Activated CD8-positive, alpha-beta T cell treated with anti-CD3 and anti-CD28 coated beads, Interleukin-2, amount 10 ng/mL, durations not matched to agents 7 days and 5 days (primary cell): ENCODE measurements around the gene SLC9A3. TPM values are rescaled to one million over a fixed set of nuclear protein-coding genes. Genes with fewer than 3 reads are reported as not detected.

Experiments
- ATAC-seq: fragments of 150-1000 bp; cut with Tn5 transposase; one replicate; pipeline ENCODE4 v1.10.0; 2021; ENCODE audit warnings: moderate library complexity
- CTCF ChIA-PET: fragments of 350-600 bp; sonication (Branson Sonifier 250); formaldehyde crosslinking; loops from one replicate; lab custom pipeline; 2021; ENCODE audit warnings: antibody characterized with exemption; lab: Charles Lee
- POLR2A ChIA-PET: fragments of 350-600 bp; sonication (Branson Sonifier 250); formaldehyde crosslinking; loops from one replicate; lab custom pipeline; 2021; ENCODE audit warnings: antibody characterized with exemption; lab: Charles Lee
- DNase-seq: peaks from one replicate; pipeline ENCODE4 v3.0.0-alpha.2; 2020
- H3K27ac Mint-ChIP-seq: one replicate; pipeline ENCODE4 v1.8.0; 2021; ENCODE audit warnings: mild to moderate bottlenecking, mixed read lengths
- H3K27me3 Mint-ChIP-seq: one replicate; pipeline ENCODE4 v1.8.0; 2021; ENCODE audit warnings: low read depth, mixed read lengths
- H3K36me3 Mint-ChIP-seq: one replicate; pipeline ENCODE4 v1.8.0; 2021; ENCODE audit warnings: low read depth, mixed read lengths
- H3K4me1 Mint-ChIP-seq: one replicate; pipeline ENCODE4 v1.8.0; 2021; ENCODE audit warnings: low read depth, mixed read lengths
- H3K4me3 Mint-ChIP-seq: one replicate; pipeline ENCODE4 v1.8.0; 2021; ENCODE audit warnings: mild to moderate bottlenecking, mixed read lengths
- H3K9me3 Mint-ChIP-seq: one replicate; pipeline ENCODE4 v1.8.0; 2022; ENCODE audit warnings: mixed read lengths; ENCODE audit not compliant: insufficient read depth
- total RNA-seq, 2 experiments: library from RNA; stranded (reverse); gene quantifications; one replicate each; pipeline ENCODE4 v1.2.3, GENCODE V29; 2021

Gene SLC9A3
- total RNA-seq, 2 experiments from 2014 or later: 1.6 to 1.9 TPM

GRCh38 chr5:528629-529511, 4.6 kb upstream of the SLC9A3 start:
- peaks cover 57% of the 10 kb centered on the region for H3K27me3 Mint-ChIP-seq
- CTCF ChIA-PET: interaction anchor here (0.6 to 1.5 kb wide), 7 partner anchors 11 to 211 kb away, joined by 3 to 5 read pairs (median 4); no protein-coding TSS in a partner anchor
- no peaks in the 10 kb centered on the region for H3K9me3 Mint-ChIP-seq
- no peaks in the 10 kb centered on the region for H3K36me3 Mint-ChIP-seq
- peaks cover 49% of the 10 kb centered on the region for H3K4me1 Mint-ChIP-seq
- peak; percentile 48 for DNase-seq
- peak overlapping the region; percentile 45 for H3K4me3 Mint-ChIP-seq
- peak overlapping the region; percentile 22 for H3K27ac Mint-ChIP-seq
- peak; percentile 48 for ATAC-seq
- POLR2A ChIA-PET: interaction anchor here (0.8 to 1.4 kb wide), 4 partner anchors 9 to 22 kb away, joined by 3 to 7 read pairs (median 4); no protein-coding TSS in a partner anchor

- Mint-ChIP-seq H3K36me3 (no peaks in the 10 kb centered on the region), H3K27me3 (peaks cover 64% of the 10 kb centered on the region), H3K9me3 (no peaks in the 10 kb centered on the region), H3K27ac (no peak overlapping the region), H3K4me3 (peak overlapping the region; percentile 56), H3K4me1 (peaks cover 52% of the 10 kb centered on the region)
- peak; percentile 48 for ATAC-seq
- DNase-seq: peak; percentile 76
- ChIA-PET POLR2A (interaction anchor here (0.6 to 0.9 kb wide), 3 partner anchors 8 to 257 kb away, joined by 3 read pairs; no protein-coding TSS in a partner anchor), CTCF (interaction anchor here (1.1 kb wide), 2 partner anchors 211 kb away, joined by 3 read pairs; no protein-coding TSS in a partner anchor)
These were observed 3.7 kb upstream of the SLC9A3 start for GRCh38 chr5:527646-528628.

GRCh38 chr5:526456-527088, 2.3 kb upstream of the SLC9A3 start:
- no peak overlapping the region for H3K27ac Mint-ChIP-seq
- CTCF ChIA-PET: interaction anchor here (1.1 kb wide), 1 partner anchor 210 kb away, joined by 3 read pairs; no protein-coding TSS in a partner anchor
- ATAC-seq (no peak), DNase-seq (no peak)
- no peak overlapping the region for H3K4me3 Mint-ChIP-seq
- POLR2A ChIA-PET: no interaction called here
- H3K4me1 Mint-ChIP-seq: peaks cover 52% of the 10 kb centered on the region
- H3K36me3 Mint-ChIP-seq: no peaks in the 10 kb centered on the region
- peaks cover 66% of the 10 kb centered on the region for H3K27me3 Mint-ChIP-seq
- no peaks in the 10 kb centered on the region for H3K9me3 Mint-ChIP-seq

GRCh38 chr5:525916-526315, 1.7 kb upstream of the SLC9A3 start:
- no peaks in the 10 kb centered on the region for H3K9me3 Mint-ChIP-seq
- ATAC-seq (no peak), DNase-seq (no peak)
- H3K27ac Mint-ChIP-seq: no peak overlapping the region
- ChIA-PET POLR2A (interaction anchor here (0.6 kb wide), 1 partner anchor 481 kb away, joined by 3 read pairs; no protein-coding TSS in a partner anchor), CTCF (no interaction called here)
- no peak overlapping the region for H3K4me3 Mint-ChIP-seq
- H3K27me3 Mint-ChIP-seq: peaks cover 65% of the 10 kb centered on the region
- H3K4me1 Mint-ChIP-seq: peaks cover 52% of the 10 kb centered on the region
- H3K36me3 Mint-ChIP-seq: no peaks in the 10 kb centered on the region

GRCh38 chr5:524973-525761, 918 bp upstream of the SLC9A3 start:
- H3K4me3 Mint-ChIP-seq: no peak overlapping the region
- H3K27ac Mint-ChIP-seq: no peak overlapping the region
- no peak for DNase-seq
- ChIA-PET POLR2A (interaction anchor here (0.6 kb wide), 1 partner anchor 482 kb away, joined by 3 read pairs; no protein-coding TSS in a partner anchor), CTCF (no interaction called here)
- H3K9me3 Mint-ChIP-seq: no peaks in the 10 kb centered on the region
- H3K27me3 Mint-ChIP-seq: peaks cover 58% of the 10 kb centered on the region
- no peak for ATAC-seq
- H3K36me3 Mint-ChIP-seq: no peaks in the 10 kb centered on the region
- H3K4me1 Mint-ChIP-seq: peaks cover 45% of the 10 kb centered on the region

GRCh38 chr5:523441-524222, 617 bp downstream of the SLC9A3 start:
- Mint-ChIP-seq H3K27ac (no peak overlapping the region), H3K27me3 (peaks cover 44% of the 10 kb centered on the region), H3K9me3 (no peaks in the 10 kb centered on the region), H3K4me1 (peaks cover 31% of the 10 kb centered on the region), H3K36me3 (no peaks in the 10 kb centered on the region), H3K4me3 (no peak overlapping the region)
- ChIA-PET CTCF (interaction anchor here (1.0 kb wide), 2 partner anchors 15 to 77 kb away, joined by 3 read pairs; no protein-coding TSS in a partner anchor), POLR2A (no interaction called here)
- no peak for DNase-seq
- no peak for ATAC-seq

GRCh38 chr5:522899-523440, 1.3 kb downstream of the SLC9A3 start:
- CTCF ChIA-PET: interaction anchor here (1.0 kb wide), 2 partner anchors 16 to 76 kb away, joined by 3 read pairs; no protein-coding TSS in a partner anchor
- POLR2A ChIA-PET: no interaction called here
- H3K4me1 Mint-ChIP-seq: peaks cover 30% of the 10 kb centered on the region
- DNase-seq (no peak), ATAC-seq (no peak)
- no peak overlapping the region for H3K27ac Mint-ChIP-seq
- no peaks in the 10 kb centered on the region for H3K9me3 Mint-ChIP-seq
- no peak overlapping the region for H3K4me3 Mint-ChIP-seq
- H3K27me3 Mint-ChIP-seq: peaks cover 44% of the 10 kb centered on the region
- no peaks in the 10 kb centered on the region for H3K36me3 Mint-ChIP-seq

- DNase-seq: no peak
- Mint-ChIP-seq H3K9me3 (no peaks in the 10 kb centered on the region), H3K4me3 (no peak overlapping the region), H3K27ac (no peak overlapping the region), H3K27me3 (peaks cover 49% of the 10 kb centered on the region), H3K4me1 (peaks cover 21% of the 10 kb centered on the region), H3K36me3 (no peaks in the 10 kb centered on the region)
- no peak for ATAC-seq
- ChIA-PET POLR2A (no interaction called here), CTCF (no interaction called here)
These were observed 2.1 kb downstream of the SLC9A3 start for GRCh38 chr5:522116-522515.

GRCh38 chr5:521680-522079, 2.6 kb downstream of the SLC9A3 start:
- POLR2A ChIA-PET: no interaction called here
- Mint-ChIP-seq H3K9me3 (no peaks in the 10 kb centered on the region), H3K36me3 (no peaks in the 10 kb centered on the region), H3K27ac (no peak overlapping the region), H3K4me1 (peaks cover 17% of the 10 kb centered on the region), H3K27me3 (peaks cover 49% of the 10 kb centered on the region), H3K4me3 (no peak overlapping the region)
- DNase-seq (no peak), ATAC-seq (no peak)
- CTCF ChIA-PET: no interaction called here

GRCh38 chr5:520850-521226, 3.4 kb downstream of the SLC9A3 start:
- no peak overlapping the region for H3K27ac Mint-ChIP-seq
- H3K36me3 Mint-ChIP-seq: no peaks in the 10 kb centered on the region
- CTCF ChIA-PET: no interaction called here
- no peak overlapping the region for H3K4me3 Mint-ChIP-seq
- no peak for ATAC-seq
- peaks cover 43% of the 10 kb centered on the region for H3K27me3 Mint-ChIP-seq
- no peak for DNase-seq
- POLR2A ChIA-PET: no interaction called here
- H3K9me3 Mint-ChIP-seq: no peaks in the 10 kb centered on the region
- peaks cover 11% of the 10 kb centered on the region for H3K4me1 Mint-ChIP-seq
